Measurements from ENCODE around the gene FLT3. TPM values are rescaled to one million over a fixed set of nuclear protein-coding genes. Genes with fewer than 3 reads are reported as not detected.

FLT3 gene
- total and polyA plus RNA-seq, 9 of the 15 experiments (the other 6 are each of a cell fraction or from before 2014, with no cell fraction given) = not detected

DNA sequence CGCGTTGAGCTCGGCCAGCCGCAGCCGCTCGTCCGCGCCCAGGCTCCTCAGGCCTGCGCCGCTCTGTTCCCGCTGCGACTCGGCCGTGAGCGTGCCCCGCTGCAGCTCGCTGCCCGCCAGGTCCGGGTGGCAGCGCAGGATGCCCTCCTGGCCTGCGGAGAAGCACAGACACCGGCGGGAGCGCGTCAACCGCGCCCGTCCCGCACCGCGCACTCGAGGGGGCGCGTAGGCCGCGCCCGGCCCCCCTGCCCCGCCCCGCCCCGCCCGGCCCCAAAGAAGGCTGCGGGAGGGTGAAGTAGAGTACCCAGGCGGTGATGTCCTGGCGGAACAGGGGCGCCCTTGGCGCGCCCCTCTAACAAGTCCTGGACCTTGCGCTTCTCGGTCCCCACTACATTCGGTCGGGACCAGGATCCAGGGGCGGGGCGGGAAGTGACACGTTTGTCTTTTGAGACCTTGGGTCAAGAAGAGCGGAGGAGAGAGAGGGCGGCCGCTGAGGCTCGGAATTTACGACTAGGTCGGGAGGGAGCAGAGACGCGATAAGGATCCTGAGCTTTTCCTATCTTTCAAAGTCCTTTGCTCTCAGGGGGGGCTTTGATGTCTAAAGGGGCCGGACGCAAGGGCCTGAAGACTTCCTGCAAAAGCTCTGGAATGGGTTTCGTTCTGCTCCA is 121.9 kb downstream of the FLT3 start:
- H3K9ac ChIP-seq (ENCODE audit: insufficient read depth in 1 of 2, low read depth in 2 of 2, low read length in 2 of 2) = no peak overlapping the region
- no peaks in the 10 kb centered on the region for H3K36me3 ChIP-seq (ENCODE audit: control insufficient read depth, insufficient read depth, low read length)
- no peak overlapping the region for H2AFZ ChIP-seq (ENCODE audit: low read depth, low read length)
- H3K4me1 ChIP-seq (replicated peaks in 1 of 2; ENCODE audit: control insufficient read depth in 2 of 2, insufficient read depth in 2 of 2, low read length in 2 of 2) = 0 out of 5 replicates have a peak, but pooled peaks cover 0 to 3% of the 10 kb centered on the region in 2 experiments
- no peaks in the 10 kb centered on the region for H4K20me1 ChIP-seq (replicated peaks; ENCODE audit: control insufficient read depth, insufficient read depth, low read length)
- FAIRE-seq = no peak
- ChIA-PET POLR2A (interaction anchor here (0.6 to 1.1 kb wide), 2 partner anchors 16 to 127 kb away, joined by 3 to 4 read pairs; no protein-coding TSS in a partner anchor), CTCF (ENCODE audit: low intra/inter-chr PET ratio) (no interaction called here)
- TF ChIP-seq HMG20A (CRISPR knock-in tag; conservative IDR thresholded peaks at IDR 0.05) (no peak), ZNF280B (CRISPR knock-in tag; IDR thresholded peaks at IDR 0.05) (no peak), GABPB1 (CRISPR knock-in tag; IDR thresholded peaks at IDR 0.05) (no peak), CBFA2T3 (IDR thresholded peaks at IDR 0.05) (no peak), ZNF507 (tag; conservative IDR thresholded peaks at IDR 0.05) (no peak), SMARCA4 (IDR thresholded peaks at IDR 0.05) (no peak), GATA2 (CRISPR knock-in tag; IDR thresholded peaks at IDR 0.05) (no peak), IFI16 (CRISPR knock-in tag; IDR thresholded peaks at IDR 0.05) (no peak), NFRKB (IDR thresholded peaks at IDR 0.05; ENCODE audit: low read depth) (no peak), CBX1 (IDR thresholded peaks at IDR 0.05; ENCODE audit: low read depth) (no peak), ELK1 (CRISPR knock-in tag; IDR thresholded peaks at IDR 0.05) (no peak), HDAC1 (IDR thresholded peaks at IDR 0.05) (no peak), ZNF24 (IDR thresholded peaks at IDR 0.05) (no peak), FOXM1 (IDR thresholded peaks at IDR 0.05; ENCODE audit: low read depth) (no peak), FOXM1 (CRISPR knock-in tag; IDR thresholded peaks at IDR 0.05; ENCODE audit: low read depth) (no peak), ZNF695 (CRISPR knock-in tag; IDR thresholded peaks at IDR 0.05) (no peak), POLR2H (tag; IDR thresholded peaks at IDR 0.05; ENCODE audit: low read depth) (no peak), TFAM (CRISPR knock-in tag; conservative IDR thresholded peaks at IDR 0.05) (no peak)
- no peak for DNase-seq (ENCODE audit: extremely low read depth in 1 of 4, low spot score in 3 of 4)
- H3K27me3 ChIP-seq (ENCODE audit: control insufficient read depth in 2 of 2, insufficient read depth in 2 of 2, low read length in 2 of 2) = peaks cover 3 to 42% of the 10 kb centered on the region in 2 experiments; a peak in 4 of 5 replicates
- no peaks in the 10 kb centered on the region for H3K9me3 ChIP-seq (replicated peaks; ENCODE audit: control insufficient read depth, insufficient read depth, low read depth, low read length)
- H3K4me2 ChIP-seq (ENCODE audit: insufficient read depth, low read length) = no peak overlapping the region
- no peaks in the 10 kb centered on the region for H3K79me2 ChIP-seq (ENCODE audit: control insufficient read depth, insufficient read depth, low read length)
- H3K4me3 ChIP-seq = no peak overlapping the region
- no peaks in the 10 kb centered on the region for H3K9me1 ChIP-seq (ENCODE audit: control insufficient read depth, insufficient read depth, low read length)
- in situ Hi-C loops (cut with MboI) (no loop called here), intact Hi-C loops (cut with micrococcal nuclease) (no loop called here)
- no TSS peak for BruUV-seq (replicated peaks)
- 32% methylated on average over 8 of the region's 65 CpGs for whole genome bisulfite sequencing (ENCODE audit: insufficient coverage, low coverage, missing lambda C conversion rate)
- ATAC-seq = no peak
- no peak overlapping the region for H3K27ac ChIP-seq (ENCODE audit: extremely low read depth, low read depth, low read length)

All from K562 (cell line).